Epithelial cell of prostate (primary cell): ENCODE measurements around the gene AVP.
"Not testable (repeated sequence)": the region's sequence is repeated elsewhere in the genome, so short reads cannot be mapped to it uniquely, and the experiment has no call there.

Experiments
- DNase-seq: peaks from one replicate; pipeline ENCODE4 v3.0.0-alpha.2; 2011; ENCODE audit warnings: low read depth, low spot score
- H3K27ac ChIP-seq: fragments of 450-650 bp; 2 replicates; pipeline ENCODE4 v1.5.1; 2017; ENCODE audit warnings: mild to moderate bottlenecking

Gene AVP, protein sequence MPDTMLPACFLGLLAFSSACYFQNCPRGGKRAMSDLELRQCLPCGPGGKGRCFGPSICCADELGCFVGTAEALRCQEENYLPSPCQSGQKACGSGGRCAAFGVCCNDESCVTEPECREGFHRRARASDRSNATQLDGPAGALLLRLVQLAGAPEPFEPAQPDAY

DNA sequence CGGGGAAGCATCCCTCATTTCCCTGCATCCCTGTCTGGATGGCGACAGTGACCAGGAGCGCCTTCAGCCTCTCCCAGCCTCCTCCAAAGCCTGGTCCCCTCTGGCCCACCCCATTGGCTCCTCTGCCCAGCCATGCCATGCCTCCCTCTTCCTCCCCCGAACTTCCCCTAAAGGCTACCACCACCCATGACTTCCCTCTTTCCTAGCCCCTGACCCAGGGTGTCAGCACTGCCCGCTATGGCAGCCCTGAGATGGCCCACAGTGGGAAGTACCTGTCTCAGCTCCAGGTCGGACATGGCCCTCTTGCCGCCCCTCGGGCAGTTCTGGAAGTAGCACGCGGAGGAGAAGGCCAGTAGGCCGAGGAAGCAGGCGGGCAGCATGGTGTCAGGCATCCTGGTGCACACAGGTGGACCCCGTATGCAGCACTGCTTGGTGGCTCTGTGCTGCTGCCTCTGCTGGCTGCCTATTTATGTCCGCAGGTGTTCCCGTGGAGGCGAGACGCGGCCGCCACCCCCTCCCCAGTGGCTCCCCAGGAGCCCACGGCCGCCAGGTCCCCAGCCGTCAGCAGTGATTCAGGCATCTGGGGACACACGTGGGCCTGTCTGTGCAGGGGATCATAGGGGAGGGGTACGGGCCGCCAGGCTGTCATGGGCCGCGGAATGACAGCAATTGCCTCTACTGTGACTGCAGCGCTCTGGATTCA is at the start of gene AVP:
Gene AVP (minus strand): TSS at position 442 of the 703 bp plus-strand sequence. CDS start 50 bp downstream, at position 392.
- no peak for DNase-seq

DNA sequence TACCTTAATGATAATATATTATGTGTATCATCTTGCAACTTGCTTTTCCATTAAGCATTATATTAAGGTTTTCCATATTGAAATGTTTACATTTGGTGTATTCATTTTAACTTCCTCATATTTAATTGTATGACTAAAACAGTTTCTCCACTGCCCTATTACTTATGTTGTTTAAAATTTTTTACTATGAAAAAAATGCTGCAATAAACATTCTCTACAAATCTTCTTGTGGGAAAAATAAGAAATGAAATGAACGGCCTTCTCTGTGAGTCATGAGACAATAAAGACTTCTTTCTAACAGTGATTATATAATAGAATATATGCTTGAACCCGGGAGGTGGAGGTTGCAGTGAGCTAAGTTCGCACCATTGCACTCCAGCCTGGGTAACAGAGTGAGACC is 49.6 kb upstream of the AVP start:
- H3K27ac ChIP-seq: peak overlapping the region; percentile 7
- DNase-seq: no peak

More for the DNA sequence above, at the start of gene AVP:
- H3K27ac ChIP-seq: no peak within 1 kb of the TSS

DNA sequence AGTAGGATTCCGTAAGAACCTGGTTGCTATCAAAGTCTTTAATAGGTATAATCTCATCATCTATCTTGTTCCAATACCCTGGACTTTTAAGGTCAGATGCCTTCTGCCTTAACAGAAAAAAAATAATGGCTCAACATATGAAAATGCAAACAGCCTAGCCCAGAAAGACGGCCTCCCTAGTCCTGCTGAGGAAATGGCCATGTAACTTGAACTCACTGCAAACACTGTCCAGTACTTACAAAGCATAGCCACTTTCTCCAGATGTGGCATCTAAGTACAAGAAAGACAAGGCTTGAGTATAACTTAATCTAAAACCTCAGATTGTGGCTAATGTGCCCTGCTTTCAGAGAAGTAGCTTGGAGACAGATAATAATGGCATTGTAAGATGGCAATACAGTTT is 48.6 kb upstream of the AVP start:
- no peak for DNase-seq
- no peak overlapping the region for H3K27ac ChIP-seq

DNA sequence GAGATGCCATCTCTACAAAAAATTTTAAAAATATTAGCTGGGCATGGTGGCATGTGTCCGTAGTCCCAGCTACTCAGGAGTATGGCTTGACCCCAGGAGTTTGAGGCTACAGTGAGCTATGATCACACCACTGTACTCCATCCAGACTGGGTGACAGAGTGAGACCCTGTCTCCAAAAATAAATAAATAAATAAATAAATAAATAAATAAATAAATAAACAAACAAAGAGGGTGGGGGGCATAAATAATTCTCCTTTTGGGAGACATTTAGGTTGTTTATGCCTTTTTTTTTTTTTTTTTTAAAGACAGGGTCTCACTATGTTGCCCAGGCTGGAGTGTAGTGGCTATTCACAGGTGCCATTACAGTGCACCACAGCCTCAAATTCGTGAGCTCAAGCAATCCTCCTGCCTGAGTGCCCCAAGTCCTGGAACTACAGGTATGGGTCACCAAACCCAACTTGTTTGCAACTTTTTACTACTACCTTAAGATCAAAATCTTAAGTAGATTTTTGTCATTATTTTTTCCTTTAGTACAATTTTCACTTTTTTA is 45.6 kb upstream of the AVP start:
- H3K27ac ChIP-seq: no peak overlapping the region
- DNase-seq: no peak

DNA sequence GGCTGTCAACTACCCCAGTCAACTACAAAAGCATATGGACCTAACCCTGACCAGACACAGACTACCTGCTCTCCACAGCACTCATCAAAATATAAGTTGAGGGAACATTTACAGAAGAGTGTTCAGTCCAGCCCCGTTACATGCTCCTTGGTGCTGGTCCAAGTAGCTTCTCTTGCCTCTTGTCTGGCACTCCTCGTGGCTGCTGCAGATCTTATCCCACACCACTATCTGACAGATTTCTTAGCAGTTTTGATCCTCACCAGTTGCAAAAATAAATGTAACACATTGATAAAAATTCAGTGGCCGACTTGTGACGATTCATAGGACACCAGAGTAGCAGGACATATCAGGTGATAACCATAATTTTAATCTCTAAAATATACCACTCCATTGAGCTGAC is 44.6 kb upstream of the AVP start:
- no peak overlapping the region for H3K27ac ChIP-seq
- no peak for DNase-seq

DNA sequence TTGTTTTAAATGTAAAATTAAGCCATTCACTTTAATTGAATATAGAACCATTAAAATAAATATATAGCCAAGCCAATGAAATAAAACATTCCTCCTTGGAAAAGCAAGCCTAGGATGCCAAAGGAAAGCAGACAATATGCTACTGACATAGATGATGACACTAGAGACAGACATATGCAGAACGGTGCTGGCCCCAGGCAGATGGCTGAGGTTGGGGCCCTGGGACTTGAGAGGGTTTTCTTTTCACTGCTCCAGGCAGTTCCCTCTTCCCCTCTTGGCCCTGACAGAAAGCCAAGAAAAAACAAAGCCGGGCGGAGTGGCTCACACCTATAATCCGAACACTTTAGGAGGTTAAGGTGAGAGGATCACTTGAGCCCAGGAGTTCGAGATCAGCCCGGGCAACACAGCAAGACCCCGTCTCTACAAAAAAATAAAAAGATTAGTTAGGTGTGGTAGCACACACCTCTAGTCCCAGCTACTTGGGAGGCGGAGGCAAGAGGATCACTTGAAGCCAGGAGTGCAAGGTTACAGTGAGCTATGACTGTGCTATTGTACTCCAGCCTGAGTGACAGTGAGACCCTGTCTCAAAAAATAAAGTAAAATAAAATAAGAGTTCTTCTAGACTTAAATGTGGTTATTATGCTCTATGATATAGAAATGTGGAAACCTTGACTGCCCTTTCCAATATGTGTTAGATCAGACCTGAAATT is 43.9 kb upstream of the AVP start:
- no peak for DNase-seq
- H3K27ac ChIP-seq: no peak overlapping the region

DNA sequence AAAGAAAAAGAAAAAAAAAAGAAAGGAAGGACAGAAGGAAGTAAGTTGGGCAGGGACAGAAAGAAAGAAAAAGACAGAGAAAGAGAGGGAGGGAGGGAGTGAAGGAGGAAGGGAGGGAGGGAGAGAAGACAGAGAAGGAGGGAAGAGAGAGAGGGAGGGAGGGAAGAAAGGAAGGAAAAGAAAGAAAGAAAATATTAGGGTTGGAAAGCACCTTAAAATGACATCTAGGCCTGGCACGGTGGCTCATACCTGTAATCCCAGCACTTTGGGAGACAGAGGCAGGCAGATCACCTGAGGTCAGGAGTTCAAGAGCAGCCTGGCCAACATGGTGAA is 42.0 kb upstream of the AVP start:
- peak overlapping the region; percentile 55 for H3K27ac ChIP-seq
- no peak for DNase-seq

DNA sequence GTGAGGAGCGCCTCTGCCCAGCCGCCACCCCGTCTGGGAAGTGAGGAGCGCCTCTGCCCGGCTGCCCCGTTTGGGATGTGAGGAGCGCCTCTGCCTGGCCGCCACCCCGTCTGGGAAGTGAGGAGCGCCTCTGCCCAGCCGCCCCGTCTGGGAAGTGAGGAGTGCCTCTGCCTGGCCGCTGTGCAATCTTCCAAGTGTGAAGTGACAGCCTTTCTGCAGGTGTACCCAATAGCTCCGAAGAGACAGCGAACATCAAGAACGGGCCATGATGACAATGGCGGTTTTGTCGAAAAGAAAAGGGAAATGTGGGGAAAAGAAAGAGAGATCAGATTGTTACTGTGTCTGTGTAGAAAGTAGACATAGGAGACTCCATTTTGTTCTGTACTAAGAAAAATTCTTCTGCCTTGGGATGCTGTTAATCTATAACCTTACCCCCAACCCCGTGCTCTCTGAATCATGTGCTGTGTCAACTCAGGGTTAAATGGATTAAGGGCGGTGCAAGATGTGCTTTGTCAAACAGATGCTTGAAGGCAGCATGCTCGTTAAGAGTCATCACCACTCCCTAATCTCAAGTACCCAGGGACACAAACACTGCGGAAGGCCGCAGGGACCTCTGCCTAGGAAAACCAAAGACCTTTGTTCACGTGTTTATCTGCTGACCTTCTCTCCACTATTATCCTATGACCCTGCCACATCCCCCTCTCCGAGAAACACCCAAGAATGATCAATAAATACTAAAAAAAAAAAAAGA is 41.4 kb upstream of the AVP start:
- peak overlapping the region; percentile 55 for H3K27ac ChIP-seq

DNA sequence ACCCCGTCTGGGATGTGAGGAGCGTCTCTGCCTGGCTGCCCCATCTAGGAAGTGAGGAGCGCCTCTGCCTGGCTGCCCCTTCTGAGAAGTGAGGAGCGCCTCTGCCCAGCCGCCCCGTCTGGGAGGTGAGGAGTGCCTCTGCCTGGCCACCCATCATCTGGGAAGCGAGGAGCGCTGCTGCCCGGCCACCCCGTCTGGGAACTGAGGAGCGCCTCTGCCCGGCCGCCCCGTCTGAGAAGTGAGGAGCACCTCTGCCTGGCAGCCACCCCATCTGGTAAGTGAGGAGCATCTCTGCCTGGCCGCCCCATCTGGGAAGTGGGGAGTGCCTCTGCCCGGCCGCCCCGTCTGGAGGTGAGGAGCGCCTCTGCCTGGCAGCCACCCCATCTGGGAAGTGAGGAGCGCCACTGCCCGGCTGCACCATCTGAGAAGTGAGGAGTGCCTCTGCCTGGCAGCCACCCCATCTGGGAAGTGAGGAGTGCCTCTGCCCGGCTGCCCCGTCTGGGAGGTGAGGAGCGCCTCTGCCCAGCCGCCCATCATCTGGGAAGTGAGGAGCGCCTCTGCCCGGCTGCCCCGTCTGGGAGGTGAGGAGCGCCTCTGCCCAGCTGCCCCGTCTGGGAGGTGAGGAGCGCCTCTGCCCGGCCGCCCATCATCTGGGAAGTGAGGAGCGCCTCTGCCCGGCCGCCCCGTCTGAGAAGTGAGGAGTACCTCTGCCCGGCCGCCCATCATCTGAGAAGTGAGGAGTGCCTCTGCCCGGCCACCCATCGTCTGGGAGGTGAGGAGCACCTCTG is 40.4 kb upstream of the AVP start:
- H3K27ac ChIP-seq: peak overlapping the region; percentile 98

More for the DNA sequence above, 41.4 kb upstream of the AVP start:
- not testable (repeated sequence) for DNase-seq

DNA sequence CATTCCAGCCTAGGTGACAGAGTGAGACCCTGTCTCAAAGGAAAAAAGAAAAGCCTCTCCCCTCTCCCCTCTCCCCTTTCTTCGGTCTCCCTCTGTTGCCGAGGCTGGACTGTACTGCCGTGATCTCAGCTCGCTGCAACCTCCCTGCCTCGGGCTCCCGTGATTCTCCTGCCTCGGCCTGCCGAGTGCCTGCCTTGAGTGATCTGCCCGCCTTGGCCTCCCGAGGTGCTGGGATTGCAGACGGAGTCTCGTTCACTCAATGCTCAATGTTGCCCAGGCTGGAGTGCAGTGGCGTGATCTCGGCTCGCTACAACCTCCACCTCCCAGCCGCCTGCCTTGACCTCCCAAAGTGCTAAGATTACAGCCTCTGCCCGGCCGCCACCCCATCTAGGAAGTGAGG is 39.6 kb upstream of the AVP start:
- DNase-seq: not testable (repeated sequence)
- peak overlapping the region; percentile 98 for H3K27ac ChIP-seq

More for the DNA sequence above, 40.4 kb upstream of the AVP start:
- not testable (repeated sequence) for DNase-seq

DNA sequence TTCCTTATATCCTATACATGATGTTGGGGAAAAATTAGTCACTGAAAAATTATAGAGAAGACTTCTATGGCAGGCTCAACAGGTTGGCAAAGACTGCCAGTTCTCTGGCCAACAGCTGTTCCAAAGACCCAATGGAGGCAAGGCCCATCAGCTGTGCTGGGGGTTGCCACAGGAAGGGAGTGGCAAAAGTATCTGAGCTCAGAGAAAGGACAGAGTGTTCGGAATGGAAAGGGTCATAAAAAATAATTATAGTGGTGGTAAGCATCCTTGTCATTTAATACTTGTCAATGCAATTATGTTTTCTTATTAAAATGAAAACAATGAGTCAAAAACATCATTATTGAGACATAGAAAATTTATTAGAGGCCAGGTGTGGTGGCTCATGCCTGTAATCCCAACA is 39.0 kb upstream of the AVP start:
- no peak for DNase-seq
- H3K27ac ChIP-seq: peak overlapping the region; percentile 98

DNA sequence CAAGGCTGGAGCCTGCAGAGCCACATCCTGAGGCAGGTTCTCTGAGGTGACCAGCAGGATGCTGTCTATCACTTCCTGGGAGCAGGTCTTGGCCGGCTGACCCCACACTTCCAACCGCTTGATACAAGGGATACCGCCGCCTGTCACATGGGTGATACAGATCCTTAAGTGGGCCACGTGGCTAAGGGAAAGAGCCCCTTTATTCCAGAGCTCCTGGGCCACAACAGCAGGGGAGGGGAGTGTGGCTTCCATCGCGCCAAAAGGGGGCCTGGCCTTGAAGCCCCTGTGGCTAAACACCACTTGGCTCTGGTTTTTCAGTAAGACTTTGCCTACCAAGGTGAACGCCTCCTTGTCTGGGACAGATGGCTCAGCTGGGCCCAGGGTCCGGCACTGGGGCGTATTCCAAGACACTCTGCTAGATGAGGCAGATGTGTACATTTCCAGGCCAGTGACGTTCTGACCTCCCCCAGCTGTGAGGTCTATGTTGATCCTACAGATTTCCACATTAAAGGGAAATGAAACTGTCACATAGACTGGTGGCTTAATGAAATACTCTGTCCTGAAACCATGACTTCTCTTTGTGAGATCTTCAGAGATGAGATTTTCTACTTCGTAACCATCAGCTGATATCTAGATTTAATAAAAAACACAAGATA is 37.6 kb upstream of the AVP start:
- peak overlapping the region; percentile 98 for H3K27ac ChIP-seq
- DNase-seq: no peak

DNA sequence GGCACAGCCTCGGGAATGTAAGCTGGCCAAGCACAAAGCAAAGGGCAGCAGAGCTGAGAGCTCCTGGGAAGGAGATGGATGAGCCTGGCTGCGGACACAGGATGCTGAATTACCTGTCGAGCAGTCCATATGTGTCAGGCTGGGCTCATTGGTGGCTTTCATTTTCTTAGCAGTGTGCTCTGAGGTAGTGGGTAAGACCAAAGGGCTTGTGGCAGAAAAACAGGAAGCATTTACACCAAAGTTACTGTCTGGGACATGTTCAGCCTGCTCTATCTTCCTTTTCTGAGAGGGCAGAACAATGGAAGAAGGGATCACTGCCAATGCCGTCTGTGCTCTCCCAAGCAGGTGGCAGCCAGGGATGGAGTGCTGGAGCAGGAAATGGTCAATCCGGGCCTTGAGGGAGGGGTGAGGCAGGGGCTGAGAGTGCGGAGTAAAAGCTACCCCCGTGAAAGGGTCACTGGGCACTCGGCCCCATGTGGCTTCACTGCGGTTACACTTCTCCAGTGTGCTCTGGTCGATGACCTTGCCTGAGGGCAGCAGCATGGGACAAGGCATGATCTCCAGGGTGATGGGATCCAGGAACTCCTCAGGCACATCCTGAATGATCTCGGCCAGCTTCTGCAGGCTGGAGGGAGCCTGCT is 36.9 kb upstream of the AVP start:
- H3K27ac ChIP-seq: peak overlapping the region; percentile 98
- no peak for DNase-seq

DNA sequence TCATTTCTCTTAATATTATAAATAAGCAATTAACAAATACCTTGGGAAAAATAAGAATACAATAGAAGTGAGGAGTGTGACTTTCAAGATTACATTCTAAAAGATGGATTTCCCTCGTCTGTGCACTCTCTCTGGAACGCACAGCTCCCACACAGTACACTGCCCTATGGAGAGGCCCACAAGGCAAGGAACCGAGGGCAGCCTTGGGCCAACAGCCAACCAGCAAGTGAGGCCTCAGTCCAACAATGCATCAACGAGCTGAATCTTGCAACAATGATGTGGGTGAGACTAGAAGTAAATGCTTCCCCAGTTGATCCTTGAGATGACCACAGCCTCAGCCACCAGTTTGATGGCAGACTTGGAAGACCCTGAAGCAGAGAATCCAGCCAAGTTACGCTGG is 34.5 kb upstream of the AVP start:
- H3K27ac ChIP-seq: no peak overlapping the region
- no peak for DNase-seq

DNA sequence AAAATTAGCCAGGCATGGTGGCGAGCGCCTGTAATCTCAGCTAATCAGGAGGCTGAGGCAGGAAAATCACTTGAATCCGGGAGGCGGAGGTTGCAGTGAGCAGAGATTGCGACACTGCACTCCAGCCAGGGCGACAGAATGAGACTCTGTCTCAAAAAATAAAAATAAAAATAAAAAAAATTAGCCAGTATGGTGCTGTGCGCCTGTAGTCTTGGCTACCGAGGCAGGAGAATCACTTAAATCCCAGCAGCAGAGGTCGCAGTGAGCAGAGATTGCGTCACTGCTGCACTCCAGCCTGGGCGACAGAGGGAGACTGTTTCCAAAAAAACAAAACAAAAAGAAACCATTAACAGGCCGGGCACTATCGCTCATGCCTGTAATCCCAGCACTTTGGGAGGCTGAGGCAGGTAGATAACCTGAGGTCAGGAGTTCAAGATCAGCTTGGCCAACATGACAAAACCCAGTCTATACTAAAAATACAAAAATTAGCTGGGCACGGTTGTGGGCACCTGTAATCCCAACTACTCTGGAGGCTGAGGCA is 33.4 kb upstream of the AVP start:
- DNase-seq, H3K27ac ChIP-seq: not testable (repeated sequence)

DNA sequence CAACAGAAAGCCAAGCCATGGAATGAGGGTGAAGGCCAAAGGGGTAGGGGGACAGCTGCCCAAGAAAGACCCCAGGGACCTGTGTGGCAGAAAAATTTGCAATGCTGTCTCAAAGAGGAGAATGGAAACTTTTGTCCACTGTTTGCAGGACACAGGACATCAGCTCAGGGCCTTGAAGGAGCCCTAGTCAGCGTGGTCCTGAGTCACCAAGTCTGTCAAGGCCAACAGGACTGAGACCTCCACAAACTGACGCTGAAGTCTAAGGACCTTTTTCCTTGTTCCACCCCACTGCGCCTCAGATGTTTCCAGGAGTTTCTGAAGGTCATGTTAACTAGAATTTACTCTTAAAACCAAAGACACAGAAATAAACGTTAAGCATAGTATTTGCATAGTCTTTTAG is 31.8 kb upstream of the AVP start:
- no peak overlapping the region for H3K27ac ChIP-seq
- DNase-seq: no peak

DNA sequence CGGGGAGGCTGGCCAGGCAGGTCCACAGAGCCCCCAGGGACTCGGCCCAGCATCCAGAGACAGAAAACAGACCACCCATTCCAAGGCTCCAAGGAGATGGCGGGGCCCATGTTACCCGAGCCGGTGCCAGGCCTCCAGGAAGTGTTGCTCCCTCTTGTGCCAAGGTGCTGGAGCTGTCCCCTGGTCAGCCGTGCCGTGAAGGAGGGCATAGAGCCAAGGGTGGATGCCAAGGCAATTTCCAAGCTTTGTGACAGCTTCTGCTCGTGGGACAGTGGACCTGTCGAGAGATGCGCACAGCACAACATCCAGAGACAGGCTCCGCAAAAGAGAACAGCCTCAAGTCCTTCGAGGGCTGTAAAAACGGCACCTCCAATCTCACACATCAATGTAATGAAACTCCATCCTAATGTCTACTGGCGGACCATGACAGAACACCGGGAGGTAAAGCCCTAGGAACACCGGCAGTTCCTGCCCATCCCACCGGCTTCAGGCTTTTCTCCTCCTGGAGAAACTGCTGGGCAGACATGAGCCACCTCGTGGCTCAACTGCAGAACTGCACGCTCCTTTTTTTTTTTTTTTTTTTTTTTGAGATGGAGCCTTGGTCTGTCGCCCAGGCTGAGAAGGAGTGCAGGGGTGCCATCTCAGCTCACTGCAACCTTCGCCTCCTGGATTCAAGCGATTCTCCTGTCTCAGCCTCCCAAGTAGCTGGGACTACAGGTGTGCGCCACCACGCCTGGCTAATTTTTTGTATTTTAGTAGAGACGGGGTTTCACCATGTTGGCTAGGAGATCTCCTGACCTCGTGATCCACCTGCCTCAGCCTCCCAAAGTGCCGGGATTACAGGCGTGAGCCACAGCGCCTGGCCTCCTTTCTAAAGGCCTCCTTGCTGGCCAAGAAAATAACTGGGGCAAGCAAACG is 30.9 kb upstream of the AVP start:
- no peak overlapping the region for H3K27ac ChIP-seq

DNA sequence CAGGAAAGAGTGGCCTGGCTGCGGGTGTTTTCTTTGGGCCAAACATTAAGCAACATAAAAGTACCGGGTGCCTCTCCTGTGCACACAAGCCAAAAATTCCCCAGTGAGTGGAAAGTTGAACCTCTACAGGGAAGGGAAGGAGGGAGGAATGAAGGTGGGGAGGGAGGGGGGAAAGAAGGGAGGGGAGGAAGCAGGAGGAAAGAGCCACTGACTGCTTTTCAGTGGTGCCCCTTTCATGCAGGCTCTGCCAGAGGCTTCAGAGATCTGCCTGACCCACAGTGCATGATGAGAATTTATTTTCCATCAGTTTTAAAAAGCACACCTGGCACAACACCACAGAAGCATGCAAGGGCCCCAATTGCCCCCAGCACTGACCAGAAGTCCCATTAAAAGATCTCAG is 27.5 kb upstream of the AVP start:
- no peak for DNase-seq
- H3K27ac ChIP-seq: no peak overlapping the region

More for the DNA sequence above, 30.9 kb upstream of the AVP start:
- DNase-seq: no peak
